Endothelial cell of umbilical vein (primary cell): ENCODE results near the gene STXBP5. TPM values are rescaled to one million over a fixed set of nuclear protein-coding genes. Genes with fewer than 3 reads are reported as not detected.
"Not testable (repeated sequence)": the region's sequence is repeated elsewhere in the genome, so short reads cannot be mapped to it uniquely, and the experiment has no call there.

Experiments used
- BruUV-seq: library from RNA; stranded (reverse); fragments of 400-500 nt; replicated peaks from 2 replicates; lab custom pipeline; 2021; lab: Mats Ljungman, UMichigan
- CTCF ChIA-PET: fragments of 300-600, 350-600 bp; sonication (Branson Sonifier 250); formaldehyde crosslinking; loops from one replicate; lab custom pipeline; 2021; ENCODE audit warnings: antibody characterized with exemption, inconsistent platforms; lab: Charles Lee
- POLR2A ChIA-PET: fragments of 300-600, 350-600 bp; sonication (Branson Sonifier 250); formaldehyde crosslinking; loops from one replicate; lab custom pipeline; 2021; ENCODE audit warnings: antibody characterized with exemption, inconsistent platforms; lab: Charles Lee
- DNase-seq: peaks from one replicate; pipeline ENCODE4 v3.0.0-alpha.2; 2011; ENCODE audit warnings: low read depth, low spot score
- FAIRE-seq: peaks from 2 replicates; lab custom pipeline; 2011; peaks lifted over from hg19 to GRCh38; lab: Jason Lieb, UNC
- H2AFZ ChIP-seq: 2 replicates; pipeline ENCODE4 v1.6.0; 2012; ENCODE audit warnings: low read depth, low read length, control low read depth, inconsistent platforms
- H3K27ac ChIP-seq: 2 replicates; pipeline ENCODE4 v1.5.1; 2011; ENCODE audit warnings: low read depth, mild to moderate bottlenecking, control low read depth, low read length, moderate library complexity; ENCODE audit not compliant: insufficient read depth
- H3K27me3 ChIP-seq, 2 experiments: 2 replicates each; pipeline versions ENCODE4 v1.6.0 to v1.6.1; 2011; ENCODE audit warnings: low read length in 2 of 2, mixed read lengths in 1 of 2; ENCODE audit not compliant: control insufficient read depth in 2 of 2, insufficient read depth in 2 of 2
- H3K36me3 ChIP-seq, 2 experiments: 2 replicates in 1 of 2; 3 replicates in 1 of 2; pipeline ENCODE4 v1.5.1; 2011; ENCODE audit warnings: low read length in 2 of 2, mild to moderate bottlenecking in 1 of 2, moderate library complexity in 1 of 2; ENCODE audit not compliant: control insufficient read depth in 2 of 2, insufficient read depth in 2 of 2; ENCODE audit errors: extremely low read depth in 1 of 2
- H3K4me1 ChIP-seq: 3 replicates; pipeline ENCODE4 v1.5.1; 2011; ENCODE audit warnings: mild to moderate bottlenecking, low read length; ENCODE audit not compliant: control insufficient read depth, insufficient read depth; ENCODE audit errors: extremely low read depth
- H3K4me2 ChIP-seq: 2 replicates; pipeline ENCODE4 v1.6.1; 2011; ENCODE audit warnings: low read length, control low read depth, mixed read lengths; ENCODE audit not compliant: insufficient read depth
- H3K4me3 ChIP-seq, 3 experiments: fragments of 200-600 bp in 1 of 3; sonication (generic), shearing (Covaris generic) in 1 of 3; replicated peaks in 1 of 3; 2 replicates each; pipeline ENCODE4 v1.5.1; 2011 to 2016; ENCODE audit warnings: control low read depth in 3 of 3, low read length in 3 of 3, mild to moderate bottlenecking in 2 of 3, inconsistent platforms in 1 of 3, low read depth in 1 of 3, moderate library complexity in 1 of 3; ENCODE audit not compliant: insufficient read depth in 1 of 3
- H3K79me2 ChIP-seq: 2 replicates; pipeline ENCODE4 v1.6.0; 2012; ENCODE audit warnings: low read length, inconsistent platforms; ENCODE audit not compliant: control insufficient read depth, insufficient read depth
- H3K9ac ChIP-seq: replicated peaks from 2 replicates; pipeline ENCODE3; 2011; ENCODE audit warnings: low read length, control low read depth; ENCODE audit not compliant: insufficient read depth; ENCODE audit errors: extremely low read depth
- H3K9me1 ChIP-seq: replicated peaks from 3 replicates; pipeline ENCODE4 v1.6.0; 2011; ENCODE audit warnings: mild to moderate bottlenecking, low read length; ENCODE audit not compliant: control insufficient read depth, insufficient read depth; ENCODE audit errors: extremely low read depth
- H3K9me3 ChIP-seq: replicated peaks from 2 replicates; pipeline ENCODE4 v1.5.1; 2012; ENCODE audit warnings: low read length, inconsistent platforms; ENCODE audit not compliant: control insufficient read depth, insufficient read depth
- H4K20me1 ChIP-seq: replicated peaks from 2 replicates; pipeline ENCODE3; 2011; ENCODE audit warnings: mild to moderate bottlenecking, low read length; ENCODE audit not compliant: control insufficient read depth, insufficient read depth; ENCODE audit errors: extremely low read depth
- EZH2 ChIP-seq: IDR thresholded peaks from 2 replicates; pipeline ENCODE4 v1.6.1; 2012; ENCODE audit warnings: borderline replicate concordance, low read depth, mild to moderate bottlenecking, moderate library complexity, low read length, inconsistent platforms; ENCODE audit not compliant: severe bottlenecking
- FOS ChIP-seq: IDR thresholded peaks from 2 replicates; pipeline ENCODE4 v1.6.1; 2011; ENCODE audit warnings: mild to moderate bottlenecking, low read length, moderate library complexity, borderline replicate concordance; ENCODE audit not compliant: insufficient read depth
- POLR2A ChIP-seq: IDR thresholded peaks from 2 replicates; pipeline ENCODE4 v1.6.1; 2012; ENCODE audit warnings: low read depth, mild to moderate bottlenecking, control low read depth, low read length
- dilution Hi-C: fragments of 300-500 bp; cut with MboI; formaldehyde crosslinking; loops from one replicate; pipeline ENCODE4 v1.15.0; 2019; ENCODE audit warnings: low sequenced_read_pairs; ENCODE audit not compliant: extremely low pct_ligation_motif_present
- intact Hi-C: fragments of 100-400 bp; cut with micrococcal nuclease; formaldehyde crosslinking; loops from one replicate; pipeline ENCODE4 v1.10.0; 2022
- polyA plus RNA-seq, 4 experiments: library from polyadenylated mRNA; depleted of rRNA in 3 of 4; stranded (reverse) in 3 of 4; unstranded in 1 of 4; fragments of >200 nt; gene quantifications; 2 replicates each; pipeline versions ENCODE4 v1.2.1 to v1.2.3, GENCODE V29; 2011 to 2012; ENCODE audit warnings: missing spikeins in 1 of 4
- total RNA-seq: library from RNA; stranded (reverse); gene quantifications from 2 replicates; pipeline ENCODE4 v1.2.3, GENCODE V29; 2021
- TF ChIP-seq, protein P1 (sequence below): IDR thresholded peaks from 2 replicates; pipeline ENCODE4 v1.6.1; 2011; ENCODE audit not compliant: insufficient read depth, insufficient read length

Gene STXBP5
- total and polyA plus RNA-seq, 2 donors (not counting 3 experiments of a cell fraction or from before 2014, with no cell fraction given): 7.1 to 21.8 TPM

GRCh38 chr6:147251072-147251471 lies 46.9 kb downstream of the STXBP5 start:
- H2AFZ ChIP-seq: no peak overlapping the region
- DNase-seq (no peak), FAIRE-seq (no peak)
- intact Hi-C loops (no loop called here), dilution Hi-C loops (no loop called here)
- no peak overlapping the region for H3K9ac ChIP-seq
- TF ChIP-seq EZH2: no peak
- TF ChIP-seq, protein P1, sequence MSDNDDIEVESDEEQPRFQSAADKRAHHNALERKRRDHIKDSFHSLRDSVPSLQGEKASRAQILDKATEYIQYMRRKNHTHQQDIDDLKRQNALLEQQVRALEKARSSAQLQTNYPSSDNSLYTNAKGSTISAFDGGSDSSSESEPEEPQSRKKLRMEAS: no peak
- no peak for TF ChIP-seq FOS
- TF ChIP-seq POLR2A: no peak
- H3K4me1 ChIP-seq: no peaks in the 10 kb centered on the region
- H3K79me2 ChIP-seq: no peaks in the 10 kb centered on the region
- H3K9me1 ChIP-seq: no peaks in the 10 kb centered on the region
- H3K9me3 ChIP-seq: no peaks in the 10 kb centered on the region
- BruUV-seq: no TSS peak
- CTCF ChIA-PET: interaction anchor here (1.3 kb wide), 1 partner anchor 16 kb away, joined by 4 read pairs; no protein-coding TSS in a partner anchor
- H3K4me3 ChIP-seq: no peak overlapping the region
- H3K36me3 ChIP-seq: peaks cover 0 to 6% of the 10 kb centered on the region in 2 experiments
- H4K20me1 ChIP-seq: no peaks in the 10 kb centered on the region
- POLR2A ChIA-PET: no interaction called here
- no peak overlapping the region for H3K4me2 ChIP-seq
- no peak overlapping the region for H3K27ac ChIP-seq
- H3K27me3 ChIP-seq: no peaks in the 10 kb centered on the region

DNA sequence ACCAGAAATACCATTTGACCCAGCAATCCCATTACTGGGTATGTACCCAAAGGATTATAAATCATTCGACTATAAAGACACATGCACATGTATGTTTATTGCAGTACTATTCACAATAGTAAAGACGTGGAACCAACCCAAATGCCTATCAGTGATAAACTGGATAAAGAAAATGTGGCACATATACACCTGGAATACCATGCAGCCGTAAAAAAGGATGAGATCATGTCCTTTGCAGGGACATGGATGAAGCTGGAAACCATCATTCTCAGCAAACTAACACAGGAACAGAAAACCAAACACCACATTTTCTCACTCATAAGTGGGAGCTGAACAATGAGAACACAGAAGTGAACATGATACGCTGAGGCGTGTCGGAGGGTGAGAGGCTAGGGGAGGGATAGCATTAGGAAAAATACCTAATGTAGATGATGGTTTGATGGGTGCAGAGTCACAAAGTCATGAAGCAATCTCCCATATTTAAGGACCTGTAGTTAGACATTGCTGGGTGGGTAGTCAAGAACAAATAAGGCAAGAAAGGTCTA lies 50.8 kb downstream of the STXBP5 start:
- POLR2A ChIA-PET, H3K9me3 ChIP-seq, H3K4me1 ChIP-seq, dilution Hi-C loops, H3K9me1 ChIP-seq, CTCF ChIA-PET, H3K36me3 ChIP-seq, H3K79me2 ChIP-seq, H3K27me3 ChIP-seq, FAIRE-seq, DNase-seq, BruUV-seq, H4K20me1 ChIP-seq, H3K27ac ChIP-seq, intact Hi-C loops, H3K4me3 ChIP-seq, H3K9ac ChIP-seq, H2AFZ ChIP-seq, H3K4me2 ChIP-seq: not testable (repeated sequence)
